KBM-7 (cell line): ENCODE data around the gene SH2D3C.

Experiments used
- DNase-seq: peaks from one replicate; pipeline ENCODE4 v3.0.0-alpha.2; 2015
- in situ Hi-C: fragments of 300-500 bp; cut with MboI; formaldehyde crosslinking; loops from 2 replicates; pipeline ENCODE4 v1.14.3; 2020; ENCODE audit warnings: low sequenced_read_pairs, low pct_unique_long_range_greater_than_20kb, mixed read lengths

The SH2D3C gene

GRCh38 chr9:127711831-127712274, 66.6 kb downstream of the SH2D3C start:
- in situ Hi-C loops = no loop called here
- peak; percentile 31 for DNase-seq

DNA sequence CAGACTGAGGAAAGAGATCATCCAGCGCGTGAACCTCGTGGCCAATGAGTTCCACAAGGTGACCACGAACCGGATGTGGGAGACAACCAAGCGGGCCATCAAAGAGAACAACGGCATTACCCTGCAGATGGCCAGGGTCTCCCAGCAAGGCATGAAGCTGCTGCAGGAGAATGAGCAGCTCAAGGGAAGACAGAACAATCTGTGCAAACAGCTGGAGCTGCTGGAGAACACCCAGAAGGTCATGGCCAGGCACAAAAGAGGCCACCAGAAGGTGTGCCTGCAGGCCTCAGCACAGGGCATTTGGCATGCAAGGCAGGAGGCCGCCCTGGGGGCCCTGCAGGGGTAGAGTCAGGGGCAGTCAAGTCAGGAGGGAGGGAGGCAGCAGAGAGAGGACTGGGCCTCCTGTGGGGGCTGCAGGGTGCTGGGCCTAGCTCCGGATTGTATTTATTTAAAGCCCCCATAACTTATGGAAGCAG, 67.2 kb downstream of the SH2D3C start:
- peak; percentile 70 for DNase-seq
- in situ Hi-C loops = no loop called here

DNA sequence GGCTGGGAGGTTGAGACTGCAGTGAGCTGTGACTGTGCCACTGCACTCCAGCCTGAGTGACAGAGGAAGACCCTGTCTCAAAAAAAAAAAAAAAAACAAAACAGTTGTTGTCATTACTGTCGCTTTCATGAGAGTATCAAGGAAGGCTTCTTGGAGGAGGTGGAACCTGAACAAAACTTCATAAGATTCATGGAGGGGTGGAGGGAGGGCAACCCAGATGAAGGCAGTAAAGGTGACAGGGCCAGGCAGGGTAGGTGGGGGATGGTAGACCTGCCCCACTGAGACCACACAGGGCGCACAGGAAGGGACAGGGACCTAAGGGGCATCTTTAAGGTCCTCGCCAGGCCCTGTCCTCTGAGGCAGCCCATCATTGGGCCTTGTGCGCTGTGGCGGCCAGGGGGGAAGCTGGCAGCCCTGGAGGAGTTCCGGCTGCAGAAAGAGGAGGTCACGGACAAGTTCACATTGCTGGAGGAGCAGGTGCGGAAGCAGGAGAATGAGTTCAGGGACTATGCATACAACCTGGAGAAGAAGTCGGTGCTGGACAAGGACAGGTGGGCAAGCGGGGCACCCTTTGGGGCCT, 68.2 kb downstream of the SH2D3C start:
- no peak for DNase-seq
- in situ Hi-C loops = no loop called here

- in situ Hi-C loops = no loop called here
- DNase-seq = no peak
Measured at GRCh38 chr9:127708952-127709587, 69.4 kb downstream of the SH2D3C start.

- in situ Hi-C loops = no loop called here
- no peak for DNase-seq
Measured at GRCh38 chr9:127707766-127708165, 70.7 kb downstream of the SH2D3C start.

- peak; percentile 28 for DNase-seq
- in situ Hi-C loops = no loop called here
Measured at GRCh38 chr9:127706836-127707241, 71.6 kb downstream of the SH2D3C start, which contains the start of gene CFAP157. CFAP157 (plus strand) TSS chr9:127706988; CDS start chr9:127707032, 44 bp downstream.

- in situ Hi-C loops = no loop called here
Measured at GRCh38 chr9:127705577-127706379, 72.7 kb downstream of the SH2D3C start.

GRCh38 chr9:127703289-127703946, 75.0 kb downstream of the SH2D3C start:
- in situ Hi-C loops = no loop called here
- no peak for DNase-seq

More at GRCh38 chr9:127705577-127706379, 72.7 kb downstream of the SH2D3C start:
- no peak for DNase-seq

- no peak for DNase-seq
- in situ Hi-C loops = no loop called here
Measured at GRCh38 chr9:127700594-127701255, 77.7 kb downstream of the SH2D3C start.

DNA sequence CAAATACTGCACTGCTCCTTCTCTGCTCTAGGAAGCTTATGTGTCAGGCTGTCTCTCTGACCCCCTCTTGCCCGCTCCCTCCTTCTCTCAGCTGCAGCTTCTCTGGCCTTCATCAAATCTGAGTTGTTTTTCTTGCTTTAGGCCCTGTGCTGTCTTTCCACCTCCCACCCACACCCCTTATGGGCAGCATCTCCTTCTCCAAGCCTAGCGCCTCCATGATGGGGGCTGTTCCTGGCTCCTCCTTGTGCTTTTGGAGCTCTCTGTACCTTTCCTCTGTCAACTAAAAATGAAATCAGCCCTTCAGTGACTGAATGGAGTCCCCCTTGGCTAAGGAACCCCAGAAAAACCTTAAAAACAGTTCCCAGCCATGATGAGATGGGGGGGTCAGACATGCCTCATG, 78.3 kb downstream of the SH2D3C start:
- in situ Hi-C loops = no loop called here
- DNase-seq = no peak

GRCh38 chr9:127698985-127699670, 79.3 kb downstream of the SH2D3C start:
- in situ Hi-C loops = no loop called here
- DNase-seq = no peak

DNA sequence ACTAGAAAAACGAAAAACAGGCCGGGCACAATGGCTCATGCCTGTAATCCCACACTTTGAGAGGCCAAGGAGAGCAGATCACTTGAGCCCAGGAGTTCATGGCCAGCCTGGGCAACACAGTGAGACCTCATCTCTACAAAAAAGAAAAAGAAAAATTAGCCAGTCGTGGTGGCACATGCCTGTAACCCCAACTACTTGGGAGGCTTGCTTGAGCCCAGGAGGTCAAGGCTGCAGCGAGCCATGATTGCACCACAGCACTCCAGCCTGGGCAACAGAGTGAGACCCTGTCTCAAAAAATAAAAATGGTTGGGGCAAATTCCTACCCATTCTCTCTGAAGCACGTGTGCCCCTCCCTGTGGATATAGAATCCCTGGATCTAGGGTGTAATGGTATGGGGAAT, 80.1 kb downstream of the SH2D3C start:
- in situ Hi-C loops = no loop called here
- no peak for DNase-seq

DNA sequence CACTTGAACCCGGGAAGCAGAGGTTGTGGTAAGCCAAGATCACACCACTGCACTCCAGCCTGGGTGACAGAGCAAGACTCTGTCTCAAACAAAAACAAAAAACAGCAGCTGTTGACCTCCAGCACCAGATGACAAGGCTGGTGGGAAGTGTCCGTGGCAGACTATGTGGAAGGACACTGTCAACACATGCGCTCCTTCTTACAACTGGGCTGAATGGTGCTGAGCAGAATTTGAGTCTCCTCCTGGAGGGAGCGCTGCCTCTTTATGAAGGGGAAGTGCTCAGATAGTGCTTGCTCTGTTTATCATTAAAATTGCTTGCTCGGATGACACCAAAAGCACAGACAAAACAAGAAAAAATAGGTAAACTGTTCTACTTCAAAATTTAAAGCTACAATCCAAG, 80.9 kb downstream of the SH2D3C start:
- in situ Hi-C loops = no loop called here
- no peak for DNase-seq

DNA sequence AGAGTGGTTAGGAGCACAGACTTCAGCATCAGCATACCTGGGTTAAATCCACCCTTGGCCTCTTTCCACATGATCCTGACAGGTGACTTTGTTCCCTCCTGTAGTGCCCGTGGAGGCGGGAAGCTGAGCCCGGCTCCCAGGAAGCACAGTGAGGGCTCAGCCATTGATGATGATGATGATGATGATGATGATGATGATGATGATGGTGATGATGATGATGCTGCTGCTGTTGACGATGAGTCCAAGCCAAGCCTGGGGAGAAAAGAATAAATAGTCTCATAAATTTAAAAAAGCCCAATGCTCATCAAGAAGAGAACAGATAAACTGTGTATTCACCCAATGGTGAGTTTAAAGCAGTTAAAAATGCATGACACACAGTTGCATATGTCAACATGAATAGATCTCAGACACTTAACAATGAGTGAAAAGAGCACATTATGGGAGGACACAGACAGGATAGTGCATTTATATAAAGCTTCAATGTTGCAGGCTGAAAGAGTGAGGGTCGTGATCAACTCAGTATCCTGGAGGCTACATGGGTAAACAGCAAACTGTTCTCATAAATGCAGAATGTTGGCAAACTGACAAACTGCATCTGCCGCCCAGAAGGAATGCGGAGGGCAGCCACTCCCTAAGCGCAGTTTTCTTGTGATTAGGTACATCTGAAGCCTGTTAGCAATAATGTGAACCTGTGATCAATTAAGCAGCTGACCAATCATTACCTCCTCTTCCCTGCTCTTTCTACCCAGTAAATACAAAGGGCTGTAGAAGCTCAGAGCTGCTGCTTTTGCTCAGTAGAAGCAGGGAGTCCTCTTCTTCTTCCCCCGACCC, 83.4 kb downstream of the SH2D3C start:
- in situ Hi-C loops = no loop called here
- DNase-seq = no peak

DNA sequence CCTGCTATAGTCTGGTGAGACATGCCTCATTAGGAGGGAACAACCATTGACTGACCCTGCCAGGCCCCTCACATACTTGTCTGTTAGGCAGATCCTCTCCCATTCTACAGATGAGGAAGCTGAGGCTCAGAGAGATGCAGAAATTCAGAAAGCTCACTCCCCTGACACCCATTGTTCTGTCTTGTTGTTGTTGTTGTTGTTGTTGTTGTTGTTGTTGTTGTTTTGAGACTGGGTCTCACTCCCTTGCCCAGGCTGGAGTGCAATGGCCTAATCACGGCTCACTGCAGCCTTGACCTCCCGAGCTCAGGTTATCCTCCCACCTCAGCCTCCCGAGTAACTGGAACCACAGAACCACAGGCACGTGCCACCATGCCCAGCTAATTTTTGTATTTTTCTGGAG, 84.8 kb downstream of the SH2D3C start:
- no peak for DNase-seq
- in situ Hi-C loops = no loop called here

- in situ Hi-C loops = no loop called here
- no peak for DNase-seq
Measured at GRCh38 chr9:127693143-127693542, 85.3 kb downstream of the SH2D3C start.

GRCh38 chr9:127692071-127692470, 86.4 kb downstream of the SH2D3C start:
- in situ Hi-C loops = no loop called here
- DNase-seq = no peak

GRCh38 chr9:127690735-127691134, 87.7 kb downstream of the SH2D3C start:
- no peak for DNase-seq
- in situ Hi-C loops = no loop called here
